ENCODE data around the gene WASF3.

- TF ChIP-seq CTCF (IDR thresholded peaks at IDR 0.05): no peak
- TF ChIP-seq EZH2 (IDR thresholded peaks at IDR 0.05): no peak
- no peak for TF ChIP-seq EZH2phosphoT487 (IDR thresholded peaks at IDR 0.05)
Observed at GRCh38 chr13:26558987-26559386, 1.5 kb downstream of the WASF3 start.
